Activated naive CD8-positive, alpha-beta T cell treated with anti-CD3 and anti-CD28 coated beads for 36 hours (primary cell): ENCODE data around the gene PCARE. TPM values are rescaled to one million over a fixed set of nuclear protein-coding genes. Genes with fewer than 3 reads are reported as not detected.
"Not testable (repeated sequence)": the region's sequence is repeated elsewhere in the genome, so short reads cannot be mapped to it uniquely, and the experiment has no call there.

ENCODE experiments used
- DNase-seq: peaks from one replicate; pipeline ENCODE4 v3.0.0; 2021
- H3K27ac Mint-ChIP-seq: one replicate; pipeline ENCODE4 v1.8.0; 2022; ENCODE audit warnings: mild to moderate bottlenecking, moderate library complexity, mixed read lengths
- H3K27me3 Mint-ChIP-seq: one replicate; pipeline ENCODE4 v1.8.0; 2022; ENCODE audit warnings: mild to moderate bottlenecking, mixed read lengths
- H3K36me3 Mint-ChIP-seq: one replicate; pipeline ENCODE4 v1.8.0; 2021; ENCODE audit warnings: mild to moderate bottlenecking, mixed read lengths
- H3K4me1 Mint-ChIP-seq: one replicate; pipeline ENCODE4 v1.8.0; 2021; ENCODE audit warnings: mixed read lengths
- H3K4me3 Mint-ChIP-seq: one replicate; pipeline ENCODE4 v1.8.0; 2022; ENCODE audit warnings: mild to moderate bottlenecking, moderate library complexity, mixed read lengths
- H3K9me3 Mint-ChIP-seq: one replicate; pipeline ENCODE4 v1.8.0; 2022; ENCODE audit warnings: mixed read lengths
- total RNA-seq, 2 experiments: library from RNA; stranded (reverse); gene quantifications; one replicate each; pipeline ENCODE4 v1.2.3, GENCODE V29; 2021

PCARE gene
- total RNA-seq, 2 experiments from 2014 or later = not detected

GRCh38 chr2:29108225-29108624, 33.9 kb upstream of the PCARE start:
- no peak overlapping the region for H3K27ac Mint-ChIP-seq
- H3K9me3 Mint-ChIP-seq = no peaks in the 10 kb centered on the region
- DNase-seq = no peak
- H3K4me1 Mint-ChIP-seq = peaks cover 5% of the 10 kb centered on the region
- peaks cover 7% of the 10 kb centered on the region for H3K27me3 Mint-ChIP-seq
- H3K36me3 Mint-ChIP-seq = no peaks in the 10 kb centered on the region
- H3K4me3 Mint-ChIP-seq = no peak overlapping the region

- not testable (repeated sequence) for H3K36me3 Mint-ChIP-seq, H3K9me3 Mint-ChIP-seq, H3K4me3 Mint-ChIP-seq, H3K27ac Mint-ChIP-seq, H3K27me3 Mint-ChIP-seq, H3K4me1 Mint-ChIP-seq, DNase-seq
Observed at GRCh38 chr2:29107547-29107946, 33.2 kb upstream of the PCARE start.

DNA sequence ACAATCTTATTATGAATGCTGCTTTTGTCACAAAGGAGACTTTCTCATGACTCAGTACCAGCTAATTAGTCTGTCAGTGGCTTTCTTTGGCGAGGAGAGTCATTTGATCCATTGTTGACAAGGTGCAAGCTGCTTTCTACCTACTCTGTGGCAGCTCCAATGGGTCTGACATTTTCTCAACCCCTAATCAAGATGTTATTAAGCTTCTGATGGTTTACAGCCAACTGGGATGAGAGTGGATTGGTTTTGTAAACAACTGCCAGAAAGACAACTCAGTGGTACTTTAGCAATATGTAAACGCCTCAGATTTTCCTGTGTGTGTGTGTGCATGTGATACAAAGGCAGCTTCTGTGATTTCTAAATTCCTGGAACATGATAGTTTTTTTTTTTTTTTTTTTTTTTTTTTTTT, 32.7 kb upstream of the PCARE start:
- peaks cover 7% of the 10 kb centered on the region for H3K27me3 Mint-ChIP-seq

DNA sequence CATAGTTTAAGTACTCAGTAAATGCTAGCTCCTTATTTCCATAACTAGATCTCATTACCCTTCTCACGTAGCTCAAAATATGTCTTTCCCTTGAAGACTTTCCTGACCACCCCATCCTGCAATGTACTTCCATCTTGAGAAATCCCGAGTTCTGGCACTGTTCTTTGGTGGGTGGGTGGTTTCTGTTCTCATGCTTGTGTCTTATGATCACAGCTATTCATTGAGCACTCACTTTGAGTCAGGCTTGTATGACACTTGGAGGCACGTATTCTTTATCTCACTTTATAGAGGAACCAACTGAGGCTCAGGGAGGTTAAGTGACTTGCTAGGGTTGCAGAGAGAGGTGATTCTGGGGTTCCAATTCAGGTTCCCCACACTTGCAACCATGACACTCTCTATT, 31.9 kb upstream of the PCARE start:
- Mint-ChIP-seq H3K4me1 (peaks cover 5% of the 10 kb centered on the region), H3K9me3 (no peaks in the 10 kb centered on the region), H3K27ac (no peak overlapping the region), H3K27me3 (peaks cover 7% of the 10 kb centered on the region), H3K4me3 (no peak overlapping the region), H3K36me3 (no peaks in the 10 kb centered on the region)
- no peak for DNase-seq

More for the DNA sequence above, 32.7 kb upstream of the PCARE start:
- no peak for DNase-seq
- H3K4me1 Mint-ChIP-seq = peaks cover 5% of the 10 kb centered on the region
- no peaks in the 10 kb centered on the region for H3K36me3 Mint-ChIP-seq
- no peaks in the 10 kb centered on the region for H3K9me3 Mint-ChIP-seq
- no peak overlapping the region for H3K27ac Mint-ChIP-seq
- H3K4me3 Mint-ChIP-seq = no peak overlapping the region

GRCh38 chr2:29105375-29105774, 31.1 kb upstream of the PCARE start:
- no peak for DNase-seq
- Mint-ChIP-seq H3K36me3 (no peaks in the 10 kb centered on the region), H3K4me1 (no peaks in the 10 kb centered on the region), H3K27me3 (peaks cover 7% of the 10 kb centered on the region), H3K27ac (no peak overlapping the region), H3K4me3 (no peak overlapping the region), H3K9me3 (no peaks in the 10 kb centered on the region)

DNA sequence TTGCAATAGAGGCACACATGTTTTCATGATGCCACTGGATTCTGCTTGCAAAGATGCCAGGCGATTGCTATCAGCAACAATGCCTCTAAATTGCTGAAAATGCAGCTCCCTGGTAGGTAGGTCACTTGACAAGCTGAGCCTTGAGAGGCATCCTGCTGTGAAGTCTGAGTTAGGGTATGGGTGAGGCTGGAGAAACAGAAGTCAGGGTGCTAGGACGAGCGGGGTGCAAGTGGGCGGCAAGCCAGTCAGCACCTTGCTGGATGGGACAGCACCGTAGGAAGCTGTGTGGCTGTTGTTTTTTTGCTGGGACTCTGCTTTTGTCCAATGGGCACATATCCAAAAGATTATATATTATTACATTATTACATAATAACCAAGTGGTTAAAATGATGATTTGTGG, 30.4 kb upstream of the PCARE start:
- Mint-ChIP-seq H3K27ac (no peak overlapping the region), H3K9me3 (no peaks in the 10 kb centered on the region), H3K4me1 (no peaks in the 10 kb centered on the region), H3K27me3 (peaks cover 6% of the 10 kb centered on the region), H3K36me3 (no peaks in the 10 kb centered on the region), H3K4me3 (no peak overlapping the region)
- no peak for DNase-seq

GRCh38 chr2:29100564-29100963, 26.2 kb upstream of the PCARE start:
- H3K36me3 Mint-ChIP-seq = no peaks in the 10 kb centered on the region
- no peak for DNase-seq
- no peaks in the 10 kb centered on the region for H3K9me3 Mint-ChIP-seq
- no peaks in the 10 kb centered on the region for H3K27me3 Mint-ChIP-seq
- H3K4me1 Mint-ChIP-seq = no peaks in the 10 kb centered on the region
- H3K4me3 Mint-ChIP-seq = no peak overlapping the region
- no peak overlapping the region for H3K27ac Mint-ChIP-seq

- no peaks in the 10 kb centered on the region for H3K9me3 Mint-ChIP-seq
- H3K27me3 Mint-ChIP-seq = no peaks in the 10 kb centered on the region
- DNase-seq = no peak
- no peaks in the 10 kb centered on the region for H3K4me1 Mint-ChIP-seq
- H3K36me3 Mint-ChIP-seq = no peaks in the 10 kb centered on the region
- H3K27ac Mint-ChIP-seq = no peak overlapping the region
- no peak overlapping the region for H3K4me3 Mint-ChIP-seq
Observed at GRCh38 chr2:29097569-29097968, 23.2 kb upstream of the PCARE start.

GRCh38 chr2:29096969-29097368, 22.6 kb upstream of the PCARE start:
- no peak overlapping the region for H3K27ac Mint-ChIP-seq
- H3K9me3 Mint-ChIP-seq = no peaks in the 10 kb centered on the region
- no peak for DNase-seq
- H3K27me3 Mint-ChIP-seq = no peaks in the 10 kb centered on the region
- no peak overlapping the region for H3K4me3 Mint-ChIP-seq
- no peaks in the 10 kb centered on the region for H3K4me1 Mint-ChIP-seq
- H3K36me3 Mint-ChIP-seq = no peaks in the 10 kb centered on the region

GRCh38 chr2:29090311-29090710, 16.0 kb upstream of the PCARE start:
- H3K27ac Mint-ChIP-seq, H3K9me3 Mint-ChIP-seq, DNase-seq, H3K27me3 Mint-ChIP-seq, H3K4me1 Mint-ChIP-seq, H3K4me3 Mint-ChIP-seq, H3K36me3 Mint-ChIP-seq: not testable (repeated sequence)

GRCh38 chr2:29084554-29084953, 10.2 kb upstream of the PCARE start:
- peaks cover 8% of the 10 kb centered on the region for H3K27me3 Mint-ChIP-seq
- no peaks in the 10 kb centered on the region for H3K36me3 Mint-ChIP-seq
- H3K27ac Mint-ChIP-seq = no peak overlapping the region
- no peak overlapping the region for H3K4me3 Mint-ChIP-seq
- H3K4me1 Mint-ChIP-seq = peaks cover 2% of the 10 kb centered on the region
- no peak for DNase-seq
- H3K9me3 Mint-ChIP-seq = no peaks in the 10 kb centered on the region

GRCh38 chr2:29082804-29083495, 8.6 kb upstream of the PCARE start:
- Mint-ChIP-seq H3K9me3 (no peaks in the 10 kb centered on the region), H3K27me3 (peaks cover 6% of the 10 kb centered on the region), H3K4me3 (no peak overlapping the region), H3K27ac (no peak overlapping the region), H3K36me3 (no peaks in the 10 kb centered on the region), H3K4me1 (no peaks in the 10 kb centered on the region)
- DNase-seq = no peak

DNA sequence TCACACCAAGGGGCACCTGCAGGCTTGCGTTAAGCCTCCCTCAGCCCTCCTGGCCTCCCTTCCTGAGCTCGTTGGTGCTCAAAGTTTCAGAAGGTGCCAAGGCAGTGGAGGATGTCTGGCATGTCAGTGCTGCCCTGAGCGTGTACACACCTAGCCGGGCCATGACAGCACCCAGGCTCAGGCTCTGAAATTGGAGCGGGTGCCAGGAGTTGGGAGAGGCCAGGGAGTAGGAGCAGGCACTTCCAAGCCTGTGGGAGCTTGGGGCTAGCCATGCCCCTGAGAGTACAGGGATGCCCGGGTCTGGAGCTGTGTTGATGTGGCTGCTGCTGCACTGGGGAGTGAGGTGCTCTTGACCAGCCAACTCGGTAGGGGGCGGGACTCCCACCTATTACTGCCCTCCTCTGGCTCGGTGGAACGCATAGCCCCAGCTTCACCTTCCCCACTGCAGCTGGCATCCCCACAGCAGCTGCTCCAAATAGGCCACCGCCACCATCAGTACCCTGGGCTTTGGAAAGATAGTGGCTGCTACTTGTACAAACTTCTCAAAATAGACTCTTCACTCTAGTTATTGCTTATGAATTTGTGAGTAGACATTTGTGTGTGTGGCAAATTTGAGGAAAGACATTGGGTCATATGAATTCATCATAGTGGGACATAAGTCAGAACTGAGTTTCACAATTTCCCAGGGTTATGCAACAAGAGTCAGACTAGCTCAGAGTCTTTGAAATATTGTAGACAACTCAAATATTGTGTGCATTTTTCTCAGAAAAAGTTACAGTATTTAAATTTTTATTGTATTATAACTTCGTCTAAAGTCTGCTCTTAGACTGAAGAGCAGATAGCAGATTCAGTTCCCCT, 6.8 kb upstream of the PCARE start:
- H3K9me3 Mint-ChIP-seq = peaks cover 2% of the 10 kb centered on the region
- H3K27ac Mint-ChIP-seq = no peak overlapping the region
- no peaks in the 10 kb centered on the region for H3K27me3 Mint-ChIP-seq
- no peak overlapping the region for H3K4me3 Mint-ChIP-seq
- no peaks in the 10 kb centered on the region for H3K36me3 Mint-ChIP-seq
- H3K4me1 Mint-ChIP-seq = no peaks in the 10 kb centered on the region
- DNase-seq = no peak

GRCh38 chr2:29079887-29080286, 5.6 kb upstream of the PCARE start:
- Mint-ChIP-seq H3K4me1 (no peaks in the 10 kb centered on the region), H3K4me3 (no peak overlapping the region), H3K27me3 (no peaks in the 10 kb centered on the region), H3K27ac (no peak overlapping the region), H3K36me3 (no peaks in the 10 kb centered on the region), H3K9me3 (peaks cover 2% of the 10 kb centered on the region)
- DNase-seq = no peak

DNA sequence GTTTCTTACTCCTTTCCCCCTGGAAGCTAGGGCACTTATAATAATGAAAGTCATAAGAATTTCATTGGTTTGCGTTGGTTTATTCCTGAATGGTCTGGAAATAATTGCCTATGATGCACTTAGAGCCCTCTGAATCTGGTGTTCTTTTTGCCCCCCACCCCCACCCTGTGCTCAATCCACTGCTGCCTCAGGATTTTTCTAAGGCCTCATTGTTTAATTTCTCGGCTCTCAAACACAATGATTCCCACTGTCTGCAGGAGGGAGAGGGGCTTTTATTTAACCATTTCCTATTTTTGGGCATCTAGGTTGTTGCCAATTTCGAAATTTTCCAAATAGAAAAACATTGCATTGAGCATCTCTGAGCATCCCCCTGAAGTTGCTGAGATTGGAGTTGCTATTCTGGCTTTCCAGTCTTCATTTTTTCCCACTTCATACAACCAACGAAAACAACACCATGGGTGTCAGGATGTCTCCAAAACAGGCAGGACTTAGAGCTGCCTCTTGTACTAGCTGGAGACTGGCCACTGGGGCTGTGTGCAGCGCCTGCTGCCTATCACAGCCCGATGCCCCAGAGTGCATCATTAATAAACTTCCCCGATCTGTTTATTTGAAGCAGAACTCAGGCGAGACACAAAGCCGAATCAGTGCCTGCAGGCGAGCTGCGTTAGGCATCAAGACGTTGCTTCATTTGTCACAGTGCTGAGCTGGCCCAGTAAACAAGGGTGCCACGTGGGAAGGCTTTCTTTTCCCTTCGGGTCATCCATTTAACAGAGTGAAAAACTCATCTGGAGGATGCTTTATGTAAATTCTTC, 1.8 kb upstream of the PCARE start:
- peaks cover 2% of the 10 kb centered on the region for H3K9me3 Mint-ChIP-seq
- DNase-seq = no peak
- H3K4me1 Mint-ChIP-seq = no peaks in the 10 kb centered on the region
- H3K27ac Mint-ChIP-seq = no peak overlapping the region
- no peaks in the 10 kb centered on the region for H3K27me3 Mint-ChIP-seq
- H3K4me3 Mint-ChIP-seq = no peak overlapping the region
- no peaks in the 10 kb centered on the region for H3K36me3 Mint-ChIP-seq
